Measurements from ENCODE around the gene NELFB.

NELFB gene

GRCh38 chr9:137254624-137255447, at the start of gene NELFB:
Gene NELFB, plus strand, starts transcription at chr9:137255327.
- no peaks in the 10 kb centered on the region for H3K9me3 ChIP-seq (ENCODE audit: low read length)
- peak within 1 kb of the TSS; percentile 93 for H3K4me3 ChIP-seq (ENCODE audit: low read length)
- no peaks in the 10 kb centered on the region for H3K27me3 ChIP-seq (ENCODE audit: insufficient read depth, low read length)
- H3K36me3 ChIP-seq (ENCODE audit: insufficient read depth, low read length) = peaks cover 20% of the 10 kb centered on the region
- peak within 1 kb of the TSS; percentile 52 for H2AFZ ChIP-seq (ENCODE audit: low read depth, low read length)
- H3K4me1 ChIP-seq (ENCODE audit: insufficient read depth, low read length) = peaks cover 40% of the 10 kb centered on the region

GRCh38 chr9:137206602-137207001, 48.5 kb upstream of the NELFB start:
- H2AFZ ChIP-seq (ENCODE audit: low read depth, low read length) = no peak overlapping the region
- H3K27me3 ChIP-seq (ENCODE audit: insufficient read depth, low read length) = no peaks in the 10 kb centered on the region
- H3K9me3 ChIP-seq (ENCODE audit: low read length) = no peaks in the 10 kb centered on the region
- peak overlapping the region; percentile 76 for H3K4me3 ChIP-seq (ENCODE audit: low read length)
- peaks cover 32% of the 10 kb centered on the region for H3K4me1 ChIP-seq (ENCODE audit: insufficient read depth, low read length)
- peaks cover 12% of the 10 kb centered on the region for H3K36me3 ChIP-seq (ENCODE audit: insufficient read depth, low read length)

- Histone ChIP-seq H3K36me3 (ENCODE audit: insufficient read depth, low read length) (peaks cover 37% of the 10 kb centered on the region), H3K4me1 (ENCODE audit: insufficient read depth, low read length) (peaks cover 5% of the 10 kb centered on the region), H3K4me3 (ENCODE audit: low read length) (no peak overlapping the region), H3K27me3 (ENCODE audit: insufficient read depth, low read length) (no peaks in the 10 kb centered on the region), H2AFZ (ENCODE audit: low read depth, low read length) (no peak overlapping the region), H3K9me3 (ENCODE audit: low read length) (no peaks in the 10 kb centered on the region)
Measured at GRCh38 chr9:137211532-137211931, 43.6 kb upstream of the NELFB start.

GRCh38 chr9:137212520-137212919, 42.6 kb upstream of the NELFB start:
- Histone ChIP-seq H2AFZ (ENCODE audit: low read depth, low read length) (no peak overlapping the region), H3K4me1 (ENCODE audit: insufficient read depth, low read length) (no peaks in the 10 kb centered on the region), H3K27me3 (ENCODE audit: insufficient read depth, low read length) (no peaks in the 10 kb centered on the region), H3K4me3 (ENCODE audit: low read length) (no peak overlapping the region), H3K9me3 (ENCODE audit: low read length) (no peaks in the 10 kb centered on the region), H3K36me3 (ENCODE audit: insufficient read depth, low read length) (peaks cover 41% of the 10 kb centered on the region)

DNA sequence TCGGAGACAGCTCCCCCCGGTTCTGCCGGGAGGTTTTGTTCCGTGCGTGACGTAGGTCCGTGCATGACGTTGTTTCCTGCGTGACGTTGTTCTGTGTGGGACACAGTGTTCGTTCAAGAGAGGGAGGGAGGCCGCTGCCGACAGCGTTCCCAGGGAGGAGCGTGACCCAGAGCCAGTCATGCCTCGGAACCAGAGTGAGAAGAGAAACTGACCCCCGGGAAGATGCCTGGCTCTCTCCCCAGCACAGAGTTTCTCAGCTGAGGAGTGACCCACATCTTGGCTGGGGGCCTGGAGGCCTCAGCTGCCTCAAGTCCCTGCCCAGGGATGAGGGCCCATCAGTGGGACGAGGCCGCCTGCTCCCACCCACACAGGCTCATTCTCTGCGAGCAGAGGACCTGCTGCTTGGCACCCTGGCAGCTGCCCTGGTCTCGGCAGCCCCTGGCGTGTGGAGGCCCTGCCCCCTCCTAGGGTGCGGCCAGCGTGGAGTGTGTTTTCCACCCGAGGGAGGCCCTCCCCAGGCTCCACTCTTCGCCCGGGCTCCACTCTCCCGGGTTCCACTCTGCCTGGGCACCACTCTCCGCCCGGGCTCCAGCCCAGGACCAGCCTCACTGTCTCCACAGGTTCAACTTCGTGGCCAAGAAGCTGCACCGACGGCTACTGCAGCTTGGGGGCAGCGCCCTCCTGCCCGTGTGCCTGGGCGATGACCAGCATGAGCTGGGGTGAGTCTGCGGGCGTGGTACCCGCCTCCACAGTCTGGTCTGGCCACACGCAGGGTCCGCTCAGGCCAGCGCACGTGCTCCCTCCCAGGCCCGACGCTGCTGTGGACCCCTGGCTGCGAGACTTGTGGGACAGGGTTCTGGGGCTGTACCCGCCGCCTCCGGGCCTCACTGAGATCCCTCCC, 41.7 kb upstream of the NELFB start:
- H3K36me3 ChIP-seq (ENCODE audit: insufficient read depth, low read length) = peaks cover 41% of the 10 kb centered on the region
- H2AFZ ChIP-seq (ENCODE audit: low read depth, low read length) = no peak overlapping the region
- no peaks in the 10 kb centered on the region for H3K4me1 ChIP-seq (ENCODE audit: insufficient read depth, low read length)
- H3K27me3 ChIP-seq (ENCODE audit: insufficient read depth, low read length) = no peaks in the 10 kb centered on the region
- H3K4me3 ChIP-seq (ENCODE audit: low read length) = no peak overlapping the region
- no peaks in the 10 kb centered on the region for H3K9me3 ChIP-seq (ENCODE audit: low read length)

GRCh38 chr9:137214620-137215019, 40.5 kb upstream of the NELFB start:
- no peak overlapping the region for H3K4me3 ChIP-seq (ENCODE audit: low read length)
- H3K36me3 ChIP-seq (ENCODE audit: insufficient read depth, low read length) = peaks cover 34% of the 10 kb centered on the region
- no peaks in the 10 kb centered on the region for H3K4me1 ChIP-seq (ENCODE audit: insufficient read depth, low read length)
- no peaks in the 10 kb centered on the region for H3K27me3 ChIP-seq (ENCODE audit: insufficient read depth, low read length)
- no peak overlapping the region for H2AFZ ChIP-seq (ENCODE audit: low read depth, low read length)
- H3K9me3 ChIP-seq (ENCODE audit: low read length) = no peaks in the 10 kb centered on the region

GRCh38 chr9:137215196-137215986, 39.7 kb upstream of the NELFB start:
- H3K4me3 ChIP-seq (ENCODE audit: low read length) = no peak overlapping the region
- H2AFZ ChIP-seq (ENCODE audit: low read depth, low read length) = no peak overlapping the region
- H3K4me1 ChIP-seq (ENCODE audit: insufficient read depth, low read length) = no peaks in the 10 kb centered on the region
- peaks cover 29% of the 10 kb centered on the region for H3K36me3 ChIP-seq (ENCODE audit: insufficient read depth, low read length)
- H3K27me3 ChIP-seq (ENCODE audit: insufficient read depth, low read length) = no peaks in the 10 kb centered on the region
- H3K9me3 ChIP-seq (ENCODE audit: low read length) = no peaks in the 10 kb centered on the region

DNA sequence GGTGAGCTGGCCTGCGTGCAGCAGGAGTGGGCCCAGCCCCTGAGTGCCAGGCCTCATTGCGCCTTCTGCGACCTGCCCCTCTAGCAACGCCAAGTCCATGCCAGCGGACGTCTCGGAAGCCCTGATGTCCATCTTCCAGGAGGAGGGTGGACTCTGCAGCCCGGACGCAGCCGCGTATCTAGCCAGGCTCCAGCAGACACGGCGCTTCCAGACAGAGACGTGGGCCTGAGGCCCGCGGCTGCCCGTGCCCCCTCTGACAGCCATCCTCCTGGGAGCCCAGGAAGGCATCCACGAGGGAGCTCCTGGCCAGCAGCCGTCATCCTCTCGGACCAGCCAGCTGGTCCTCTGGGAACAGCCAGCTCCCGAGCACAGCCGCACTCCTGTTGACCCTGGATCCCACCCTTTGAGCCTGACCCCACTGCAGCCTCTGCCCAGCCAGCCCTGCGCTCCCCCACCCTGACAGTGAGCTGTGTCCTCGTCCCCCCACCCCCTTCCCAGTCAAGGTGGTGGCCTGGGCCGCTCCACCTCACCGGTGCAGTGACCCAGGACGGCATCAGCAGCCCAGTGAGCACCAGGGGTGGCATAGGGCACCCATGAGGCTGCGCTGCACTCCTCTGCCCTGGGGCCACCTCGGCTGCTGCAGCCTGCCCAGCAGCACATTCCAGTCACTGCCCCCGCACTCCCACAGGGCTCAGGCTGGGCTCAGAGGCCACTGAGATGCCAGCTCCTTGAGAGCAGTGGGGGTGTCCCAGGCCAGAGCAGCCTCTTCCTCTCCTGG, 38.8 kb upstream of the NELFB start:
- peaks cover 29% of the 10 kb centered on the region for H3K36me3 ChIP-seq (ENCODE audit: insufficient read depth, low read length)
- H3K27me3 ChIP-seq (ENCODE audit: insufficient read depth, low read length) = no peaks in the 10 kb centered on the region
- H3K4me3 ChIP-seq (ENCODE audit: low read length) = no peak overlapping the region
- H2AFZ ChIP-seq (ENCODE audit: low read depth, low read length) = no peak overlapping the region
- H3K4me1 ChIP-seq (ENCODE audit: insufficient read depth, low read length) = no peaks in the 10 kb centered on the region
- H3K9me3 ChIP-seq (ENCODE audit: low read length) = no peaks in the 10 kb centered on the region

DNA sequence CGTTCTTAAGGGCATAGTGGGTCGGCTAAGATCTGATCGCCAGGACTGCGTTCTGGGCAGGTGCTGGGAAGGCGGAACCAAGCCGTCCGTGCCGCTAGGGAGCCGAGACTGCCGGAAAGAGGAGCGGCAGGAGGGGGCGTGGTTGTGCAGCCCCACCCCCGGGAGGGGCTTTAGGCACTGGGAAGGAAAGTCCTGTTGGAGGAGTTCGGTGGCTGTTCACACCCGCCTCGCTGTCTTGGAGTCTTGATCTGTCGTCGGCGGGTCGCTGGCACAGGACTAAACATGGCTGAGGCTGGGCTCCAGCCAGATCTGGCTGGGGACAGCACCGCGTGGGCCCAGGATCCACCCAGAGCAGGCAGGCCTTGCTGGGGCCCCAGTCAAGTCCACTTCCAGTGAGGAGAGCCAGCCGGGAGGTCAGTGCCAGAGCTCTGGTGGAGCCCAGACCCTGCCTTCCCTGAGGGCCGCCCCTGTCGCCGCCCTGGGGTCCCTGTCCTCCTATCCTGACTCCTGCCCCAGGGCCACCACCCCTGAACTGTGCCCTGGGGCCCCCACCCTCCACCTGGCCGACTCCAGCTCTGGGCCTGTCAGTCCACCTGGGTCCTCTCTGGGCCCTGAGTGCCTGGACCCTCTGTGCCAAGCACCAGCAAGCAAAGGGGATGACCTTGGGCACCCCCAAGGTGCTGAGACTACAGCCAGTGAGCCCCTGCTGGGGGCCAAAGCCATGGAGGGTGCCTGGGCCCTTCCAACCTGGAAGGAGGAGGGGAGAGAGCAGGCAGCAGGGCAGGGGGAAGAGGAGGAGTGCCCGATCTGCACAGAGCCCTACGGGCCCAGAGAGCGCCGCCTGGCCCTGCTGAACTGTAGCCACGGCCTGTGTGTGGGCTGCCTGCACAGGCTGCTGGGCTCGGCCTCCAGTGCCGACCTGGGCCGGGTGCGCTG, 37.6 kb upstream of the NELFB start:
- Histone ChIP-seq H3K36me3 (ENCODE audit: insufficient read depth, low read length) (peaks cover 23% of the 10 kb centered on the region), H3K4me1 (ENCODE audit: insufficient read depth, low read length) (peaks cover 1% of the 10 kb centered on the region), H3K27me3 (ENCODE audit: insufficient read depth, low read length) (no peaks in the 10 kb centered on the region), H3K4me3 (ENCODE audit: low read length) (no peak overlapping the region), H2AFZ (ENCODE audit: low read depth, low read length) (no peak overlapping the region), H3K9me3 (ENCODE audit: low read length) (no peaks in the 10 kb centered on the region)

GRCh38 chr9:137218212-137218753, 36.8 kb upstream of the NELFB start:
- Histone ChIP-seq H2AFZ (ENCODE audit: low read depth, low read length) (no peak overlapping the region), H3K27me3 (ENCODE audit: insufficient read depth, low read length) (no peaks in the 10 kb centered on the region), H3K36me3 (ENCODE audit: insufficient read depth, low read length) (peaks cover 23% of the 10 kb centered on the region), H3K9me3 (ENCODE audit: low read length) (no peaks in the 10 kb centered on the region), H3K4me3 (ENCODE audit: low read length) (no peak overlapping the region), H3K4me1 (ENCODE audit: insufficient read depth, low read length) (peaks cover 7% of the 10 kb centered on the region)

DNA sequence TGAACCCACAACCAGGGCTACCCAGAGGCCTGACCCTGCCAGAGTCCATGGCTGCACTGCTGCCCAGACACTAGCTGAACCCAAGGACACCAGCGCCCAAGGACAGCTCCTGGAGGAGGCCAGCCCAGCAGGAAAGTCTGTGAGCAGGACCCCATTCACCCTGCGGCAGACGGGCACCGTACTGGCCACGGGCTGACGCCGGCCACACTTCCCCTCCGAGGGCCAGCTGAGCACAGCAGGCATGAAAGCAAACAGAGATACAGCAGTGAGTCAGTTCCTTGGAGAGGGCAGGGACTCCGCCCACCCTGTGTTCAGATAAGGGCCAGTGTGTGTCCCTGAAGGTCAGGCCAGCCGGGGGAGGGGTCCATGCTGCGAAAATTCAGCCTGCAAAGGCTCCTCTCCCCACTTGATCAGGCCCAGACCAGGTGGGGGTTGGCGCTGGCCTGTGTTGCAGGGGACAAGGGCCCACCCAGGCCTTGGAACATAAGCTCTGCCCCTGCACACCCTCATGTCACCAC, 36.3 kb upstream of the NELFB start:
- no peaks in the 10 kb centered on the region for H3K9me3 ChIP-seq (ENCODE audit: low read length)
- H3K36me3 ChIP-seq (ENCODE audit: insufficient read depth, low read length) = peaks cover 23% of the 10 kb centered on the region
- no peak overlapping the region for H3K4me3 ChIP-seq (ENCODE audit: low read length)
- H2AFZ ChIP-seq (ENCODE audit: low read depth, low read length) = no peak overlapping the region
- no peaks in the 10 kb centered on the region for H3K27me3 ChIP-seq (ENCODE audit: insufficient read depth, low read length)
- H3K4me1 ChIP-seq (ENCODE audit: insufficient read depth, low read length) = peaks cover 7% of the 10 kb centered on the region
